ENCODE data around the gene S100P.

The S100P gene

DNA sequence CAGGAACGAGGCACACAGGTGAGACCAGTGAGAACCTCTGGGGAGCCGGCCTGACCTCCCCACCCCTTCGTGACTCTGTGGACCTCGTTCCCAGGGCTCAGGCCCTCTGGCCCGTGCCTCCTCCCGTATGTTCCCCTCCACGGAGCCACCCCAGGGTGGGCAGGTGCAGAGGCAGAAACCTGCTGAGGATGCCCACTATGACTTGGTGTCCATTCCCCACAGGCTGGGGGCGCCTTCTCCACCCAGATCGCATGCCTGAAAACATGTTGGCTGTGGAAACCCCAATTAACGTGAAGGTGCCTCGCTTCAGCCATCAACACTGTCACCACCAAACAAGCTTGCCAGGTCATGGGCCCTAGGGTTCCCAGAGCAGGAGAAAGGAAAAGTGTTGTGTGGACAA is 49.3 kb downstream of the S100P start:
- Histone ChIP-seq H3K4me1 (ENCODE audit: control insufficient read depth in 1 of 2, insufficient read depth in 2 of 2, low read length in 2 of 2) (no peaks in the 10 kb centered on the region), H3K27ac (ENCODE audit: low read depth, low read length) (no peak overlapping the region), H3K9me3 (ENCODE audit: insufficient read depth, low read depth, low read length) (peaks cover 4% of the 10 kb centered on the region), H3K4me2 (ENCODE audit: low read length) (no peak overlapping the region), H4K8ac (ENCODE audit: low read depth, low read length) (no peak overlapping the region), H2BK12ac (ENCODE audit: low read length) (no peak overlapping the region), H3K9ac (ENCODE audit: low read length) (no peak overlapping the region), H2AFZ (ENCODE audit: insufficient read depth, low read length, poor library complexity) (no peak overlapping the region), H3K79me2 (ENCODE audit: control insufficient read depth, insufficient read depth, low read length, poor library complexity) (no peaks in the 10 kb centered on the region), H3K14ac (ENCODE audit: low read length) (no peak overlapping the region), H3K27me3 (ENCODE audit: insufficient read depth, low read length) (no peaks in the 10 kb centered on the region), H3K36me3 (ENCODE audit: control insufficient read depth in 1 of 2, insufficient read depth in 2 of 2, low read length in 2 of 2) (no peaks in the 10 kb centered on the region), H3K4me3 (ENCODE audit: low read depth, low read length) (no peak overlapping the region), H2AK5ac (ENCODE audit: low read length) (no peak overlapping the region), H3K79me1 (ENCODE audit: low read length) (no peaks in the 10 kb centered on the region), H3K23ac (ENCODE audit: low read length) (no peak overlapping the region), H4K12ac (ENCODE audit: low read depth, low read length) (no peak overlapping the region), H4K91ac (ENCODE audit: low read depth, low read length) (no peak overlapping the region), H2BK120ac (ENCODE audit: insufficient read depth, low read length, poor library complexity) (no peak overlapping the region), H2BK5ac (ENCODE audit: low read depth, low read length, poor library complexity) (no peak overlapping the region), H3K4ac (ENCODE audit: low read depth, low read length) (no peak overlapping the region), H3K18ac (ENCODE audit: low read length) (no peak overlapping the region)
- DNase-seq, result no peak
- WGBS (ENCODE audit: extremely low coverage, insufficient coverage, insufficient read length), result no CpG with 5 or more reads among the region's 11 CpGs
